ENCODE results near the gene ADAP2.
"Not testable (repeated sequence)": the region's sequence is repeated elsewhere in the genome, so short reads cannot be mapped to it uniquely, and the experiment has no call there.

Gene ADAP2

GRCh38 chr17:30929861-30930260 lies 8.1 kb downstream of the ADAP2 start:
- not testable (repeated sequence) for DNase-seq (ENCODE audit: low read depth, low spot score)

GRCh38 chr17:30930495-30930894 lies 8.8 kb downstream of the ADAP2 start:
- DNase-seq (ENCODE audit: low read depth, low spot score), result no peak

DNA sequence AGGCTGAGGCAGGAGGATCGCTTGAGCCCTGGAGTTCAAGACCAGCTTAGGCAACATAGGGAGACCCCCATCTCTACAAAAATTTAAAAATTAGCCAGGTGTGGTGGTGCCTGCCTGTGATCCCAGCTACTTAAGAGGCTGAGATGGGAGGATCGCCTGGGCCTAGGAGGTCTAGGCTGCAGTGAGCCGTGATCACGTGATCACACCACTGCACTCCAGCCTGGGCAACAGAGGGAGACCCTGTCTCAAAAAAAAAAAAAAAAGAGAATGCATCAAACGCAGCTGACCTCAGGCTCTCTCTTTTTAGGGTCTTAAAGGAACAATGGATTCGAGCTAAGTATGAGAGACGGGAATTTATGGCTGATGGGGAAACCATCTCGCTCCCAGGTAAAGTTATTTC lies 9.8 kb downstream of the ADAP2 start:
- DNase-seq (ENCODE audit: low read depth, low spot score), result not testable (repeated sequence)

GRCh38 chr17:30933966-30934365 lies 12.2 kb downstream of the ADAP2 start:
- DNase-seq (ENCODE audit: low read depth, low spot score), result no peak

DNA sequence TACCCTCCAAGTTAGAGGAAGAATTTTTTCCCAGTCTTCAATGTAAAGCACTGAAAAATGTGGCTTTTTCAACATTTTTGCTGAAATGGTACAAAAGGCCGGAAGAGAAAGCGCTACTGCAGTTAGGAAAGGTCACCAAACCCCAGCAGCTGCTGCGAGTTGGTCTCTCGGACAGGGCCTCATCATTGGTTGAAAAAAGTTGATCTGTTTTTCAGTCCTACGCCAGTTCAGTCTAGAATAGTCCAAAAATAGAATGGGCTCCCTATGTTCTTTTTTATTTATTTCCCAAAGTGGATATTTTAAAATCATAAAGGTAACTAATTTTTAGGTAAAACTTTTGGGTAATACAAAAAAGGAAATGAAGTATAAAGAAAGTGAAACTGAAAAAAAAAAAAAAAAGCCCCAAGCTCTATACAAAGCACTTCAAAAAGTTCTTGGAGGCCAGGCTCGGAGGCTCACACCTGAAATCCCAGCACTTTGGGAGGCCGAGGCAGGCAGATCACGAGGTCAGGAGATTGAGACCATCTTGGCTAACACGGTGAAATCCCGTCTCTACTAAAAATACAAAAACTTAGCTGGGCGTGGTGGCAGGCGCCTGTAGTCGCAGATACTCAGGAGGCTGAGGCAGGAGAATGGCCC lies 17.4 kb downstream of the ADAP2 start:
- DNase-seq (ENCODE audit: low read depth, low spot score), result no peak

GRCh38 chr17:30942308-30943079 lies 20.7 kb downstream of the ADAP2 start:
- no peak for DNase-seq (ENCODE audit: low read depth, low spot score)

DNA sequence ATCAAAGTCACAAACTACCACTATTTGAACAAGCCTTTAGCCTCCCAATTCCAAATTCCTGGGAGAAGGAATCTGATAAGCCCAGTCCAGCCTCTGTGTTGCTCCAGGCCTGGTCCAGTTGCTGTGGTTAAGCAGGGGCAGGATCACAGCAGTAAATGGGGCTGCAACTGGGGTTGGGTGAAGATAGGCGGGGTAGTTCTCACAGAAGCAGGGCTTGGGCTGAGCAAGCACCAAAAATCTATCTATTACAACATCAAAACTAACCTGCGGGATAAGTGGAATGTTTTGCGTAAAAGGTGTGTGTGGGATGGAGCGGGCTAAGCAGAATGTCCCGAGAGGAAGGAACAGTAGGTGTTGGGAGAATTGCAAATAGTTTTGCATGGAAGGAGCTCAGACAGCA lies 26.1 kb downstream of the ADAP2 start:
- DNase-seq (ENCODE audit: low read depth, low spot score), result no peak

DNA sequence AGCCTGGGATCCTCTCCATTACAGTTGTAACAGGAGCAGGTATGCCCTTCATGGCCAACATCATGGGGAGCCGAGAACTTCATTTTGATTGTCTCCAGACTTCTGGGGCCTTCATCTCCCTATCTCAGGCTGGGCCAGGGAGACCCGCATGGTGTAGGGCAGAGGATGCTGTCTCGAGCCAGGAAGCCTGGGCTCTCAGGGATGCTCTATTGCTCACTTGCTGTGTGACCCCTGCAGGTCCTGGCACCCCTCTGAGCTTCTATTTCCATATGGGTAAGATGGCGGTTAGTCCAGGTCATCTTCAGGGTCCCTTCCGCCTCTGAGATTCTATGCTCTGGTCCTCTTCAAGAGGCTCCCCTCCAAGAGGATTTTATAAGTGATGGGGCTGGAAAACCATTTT lies 28.4 kb downstream of the ADAP2 start:
- DNase-seq (ENCODE audit: low read depth, low spot score), result no peak

GRCh38 chr17:30950669-30951399 lies 29.1 kb downstream of the ADAP2 start:
- no peak for DNase-seq (ENCODE audit: low read depth, low spot score)

DNA sequence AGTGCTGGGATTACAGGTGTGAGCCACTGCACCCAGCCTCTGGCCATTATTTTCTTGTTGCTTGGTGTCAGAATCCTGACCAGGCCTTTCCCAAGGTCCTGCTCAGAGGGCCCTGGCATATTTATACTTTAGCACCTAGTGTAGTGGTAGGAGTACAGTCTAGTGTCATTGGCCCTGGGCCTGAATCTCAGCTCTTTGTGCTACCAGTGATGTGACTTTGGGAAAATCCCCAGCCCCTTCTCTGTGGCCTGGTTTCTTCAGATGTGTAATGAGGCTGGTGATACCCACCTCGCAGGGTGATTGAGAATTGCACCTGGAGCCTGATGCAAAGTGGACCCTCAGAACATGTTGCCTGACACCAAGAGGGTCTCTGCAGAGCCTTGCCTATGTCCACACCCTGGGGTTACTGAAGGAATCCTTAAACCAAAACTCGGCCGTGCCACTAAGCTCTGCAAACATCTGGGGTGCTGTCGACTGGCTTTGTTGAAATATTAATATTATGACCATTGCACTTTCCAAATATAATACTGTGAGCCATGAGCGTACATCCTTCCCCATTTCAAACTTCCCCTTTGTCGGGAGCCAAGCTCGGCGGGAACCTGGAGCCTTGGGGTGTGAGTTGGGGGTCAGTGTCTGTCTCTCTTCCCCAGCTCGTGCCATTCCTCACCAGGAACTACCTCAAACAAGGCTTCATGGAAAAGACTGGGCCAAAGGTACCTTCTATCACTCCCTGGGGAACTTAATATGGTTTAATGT lies 31.1 kb downstream of the ADAP2 start:
- no peak for DNase-seq (ENCODE audit: low read depth, low spot score)

- no peak for DNase-seq (ENCODE audit: low read depth, low spot score)
Observed at GRCh38 chr17:30954046-30954830, 32.5 kb downstream of the ADAP2 start.

- DNase-seq (ENCODE audit: low read depth, low spot score), result no peak
Observed at GRCh38 chr17:30956764-30957374, 35.1 kb downstream of the ADAP2 start.

DNA sequence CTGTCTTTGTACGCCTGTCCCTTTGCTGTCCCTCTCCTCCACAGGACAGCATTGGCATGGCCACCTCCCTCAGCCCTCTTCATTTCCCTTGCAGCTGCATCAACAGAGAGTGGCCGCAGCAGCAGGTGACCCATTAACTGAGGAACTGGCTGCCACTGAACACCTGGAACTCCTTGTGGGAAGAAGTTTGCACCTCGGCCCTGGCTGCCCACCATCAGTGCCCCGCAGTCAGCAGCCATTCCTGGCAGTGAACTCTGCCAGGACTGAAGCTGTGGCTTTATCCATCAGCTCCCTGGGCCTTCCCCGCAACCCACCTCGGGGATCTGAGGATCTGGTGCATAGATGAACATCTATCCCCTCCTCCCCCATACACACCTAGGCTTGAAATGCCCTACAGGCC lies 36.0 kb downstream of the ADAP2 start:
- DNase-seq (ENCODE audit: low read depth, low spot score), result no peak

DNA sequence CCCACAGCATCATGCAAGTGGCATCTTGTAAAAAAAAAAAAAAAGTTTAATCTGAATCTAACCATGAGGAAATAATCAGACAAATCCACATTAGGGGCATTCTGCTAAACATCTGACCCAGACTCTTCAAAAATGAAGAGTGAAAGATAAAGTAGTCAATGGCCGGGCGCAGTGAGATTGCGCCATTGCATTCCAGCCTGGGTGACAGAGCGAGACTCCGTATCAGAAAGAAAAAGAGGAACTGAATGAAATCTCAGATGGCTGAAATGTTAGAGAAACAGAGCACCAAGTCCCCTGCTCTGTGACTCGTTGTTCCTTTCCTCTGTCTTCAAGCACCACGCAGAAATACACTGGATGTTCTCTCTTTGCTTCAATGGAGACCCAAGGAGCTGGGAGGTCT lies 36.4 kb downstream of the ADAP2 start:
- DNase-seq (ENCODE audit: low read depth, low spot score), result no peak

- DNase-seq (ENCODE audit: low read depth, low spot score), result no peak
Observed at GRCh38 chr17:30961209-30962188, 39.8 kb downstream of the ADAP2 start.

- not testable (repeated sequence) for DNase-seq (ENCODE audit: low read depth, low spot score)
Observed at GRCh38 chr17:30964312-30964711, 42.6 kb downstream of the ADAP2 start.

- no peak for DNase-seq (ENCODE audit: low read depth, low spot score)
Observed at GRCh38 chr17:30964876-30965275, 43.1 kb downstream of the ADAP2 start.

DNA sequence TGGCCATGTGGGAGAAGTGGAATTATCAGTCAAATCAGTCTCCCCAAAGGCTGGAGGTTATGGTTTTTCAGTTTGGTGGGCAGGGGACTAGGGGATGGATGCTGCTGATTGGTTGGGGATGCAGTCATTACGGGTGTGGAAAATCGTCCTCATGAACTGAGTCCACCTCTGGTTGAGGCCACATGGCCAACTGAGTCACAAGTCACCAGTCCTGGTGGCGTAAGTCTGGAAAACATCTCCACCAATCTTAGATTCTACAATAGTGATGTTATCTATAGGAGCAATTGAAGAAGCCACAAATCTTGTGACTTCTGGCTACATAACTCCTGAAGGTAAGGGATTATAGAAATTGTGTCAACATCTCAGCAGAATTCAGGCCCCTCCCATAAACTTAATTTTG lies 43.9 kb downstream of the ADAP2 start:
- no peak for DNase-seq (ENCODE audit: low read depth, low spot score)

DNA sequence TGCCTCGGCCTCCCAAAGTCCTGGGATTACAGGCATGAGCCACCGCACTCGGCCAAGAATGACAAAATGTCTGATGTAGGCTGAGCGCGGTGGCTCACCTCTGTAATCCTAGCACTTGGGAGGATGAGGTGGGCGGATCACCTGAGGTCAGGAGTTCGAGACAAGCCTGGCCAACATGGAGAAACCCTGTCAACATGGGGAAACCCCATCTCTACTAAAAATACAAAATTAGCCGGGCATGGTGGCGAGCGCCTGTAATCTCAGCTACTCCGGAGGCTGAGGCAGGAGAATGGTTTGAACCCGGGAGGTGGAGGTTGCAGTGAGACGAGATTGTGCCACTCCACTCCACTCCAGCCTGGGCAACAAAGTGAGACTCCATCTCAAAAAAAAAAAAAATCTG lies 46.2 kb downstream of the ADAP2 start:
- DNase-seq (ENCODE audit: low read depth, low spot score), result not testable (repeated sequence)

All from smooth muscle cell of the brain vasculature (primary cell).